HG02623 (cell line): ENCODE measurements around the gene SH3RF3.

Source experiments
- ATAC-seq: cut with Tn5 transposase; IDR thresholded peaks from one replicate; pipeline ENCODE4 v1.9.1; 2021; ENCODE audit warnings: moderate library complexity; ENCODE audit not compliant: unreplicated experiment

SH3RF3 gene

GRCh38 chr2:109138449-109138848 is 9.4 kb downstream of the SH3RF3 start:
- no peak for ATAC-seq

DNA sequence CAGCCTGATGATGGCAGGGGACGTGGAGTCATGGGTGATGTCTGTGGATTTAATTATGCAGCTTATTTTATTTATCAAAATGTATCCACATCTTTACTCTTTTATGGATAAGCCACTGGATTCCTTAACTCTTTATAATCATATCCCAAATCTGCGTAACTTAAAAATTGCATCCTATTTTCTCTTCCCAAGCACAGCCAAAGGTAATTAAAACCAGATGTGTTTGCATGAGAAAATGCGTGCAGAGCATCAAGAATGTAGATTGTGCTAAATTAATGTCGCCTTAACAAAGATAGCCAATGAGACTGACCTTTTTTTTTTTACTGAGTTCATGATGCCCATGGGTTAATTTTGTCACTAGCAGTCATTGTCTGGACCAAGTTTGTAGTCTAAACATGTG is 10.0 kb downstream of the SH3RF3 start:
- ATAC-seq: no peak

- ATAC-seq: no peak
Measured at GRCh38 chr2:109139865-109140396, 10.9 kb downstream of the SH3RF3 start.

GRCh38 chr2:109141006-109141600 is 12.1 kb downstream of the SH3RF3 start:
- ATAC-seq: no peak

GRCh38 chr2:109141727-109142283 is 12.8 kb downstream of the SH3RF3 start:
- no peak for ATAC-seq

DNA sequence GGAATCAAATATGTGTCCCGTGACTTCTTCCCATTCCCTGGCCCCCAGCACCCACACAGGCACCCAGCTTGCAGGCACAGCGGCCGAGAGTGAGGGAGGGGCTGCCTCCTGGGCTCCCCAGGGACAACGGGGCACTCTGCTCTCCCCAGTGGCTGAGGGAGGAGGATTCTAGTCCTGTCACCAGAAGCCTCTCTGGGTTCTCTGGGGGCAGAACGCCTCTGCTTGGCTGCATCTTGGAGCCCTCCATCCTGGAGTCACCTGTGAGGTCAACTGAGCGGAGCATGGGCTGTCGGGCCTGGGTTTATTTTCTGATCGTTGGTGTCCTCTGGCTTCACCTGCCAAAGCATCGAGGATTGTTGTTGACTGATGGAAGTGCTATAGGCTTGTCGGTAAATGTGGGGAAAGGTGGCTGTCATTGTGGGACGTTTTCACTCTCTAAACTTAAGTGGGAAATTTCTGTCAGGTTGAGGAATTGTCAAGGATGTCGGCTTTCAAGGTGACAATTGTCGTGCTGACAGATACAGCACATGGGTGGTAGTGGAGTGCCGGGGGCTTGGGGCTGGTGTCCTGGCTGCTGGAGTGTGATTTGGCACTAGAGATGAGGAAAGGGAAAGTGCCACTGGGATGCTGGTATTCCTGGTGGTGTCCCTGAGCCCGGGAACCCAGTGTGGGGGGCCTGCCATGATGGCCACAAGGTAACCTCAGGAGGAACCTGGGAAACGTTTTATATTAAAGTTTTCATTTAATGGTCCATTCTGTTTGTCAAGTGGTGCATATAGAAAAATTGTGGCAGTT is 13.6 kb downstream of the SH3RF3 start:
- ATAC-seq: no peak

- ATAC-seq: no peak
Measured at GRCh38 chr2:109143214-109144187, 14.5 kb downstream of the SH3RF3 start.

- ATAC-seq: no peak
Measured at GRCh38 chr2:109144271-109144670, 15.3 kb downstream of the SH3RF3 start.

DNA sequence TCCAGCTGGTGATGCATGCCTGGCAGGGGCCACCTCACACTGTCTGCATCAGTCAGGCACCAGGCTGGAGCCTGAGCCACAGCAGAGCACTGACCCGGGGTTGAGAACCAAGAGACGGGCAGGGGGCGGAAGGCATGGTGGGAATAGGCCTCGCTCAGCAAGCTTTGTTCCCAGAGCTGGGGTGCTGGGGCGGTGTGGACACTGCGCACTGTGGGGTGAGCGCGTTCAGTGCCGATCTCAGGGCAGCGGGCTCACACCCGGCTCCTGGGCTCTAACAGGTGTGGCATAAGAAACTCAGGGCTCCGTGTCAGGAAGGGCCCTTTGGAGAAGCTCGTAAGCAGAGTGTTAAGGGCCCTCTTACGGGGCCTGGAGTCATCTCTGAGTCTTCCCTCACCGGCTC is 15.7 kb downstream of the SH3RF3 start:
- no peak for ATAC-seq

DNA sequence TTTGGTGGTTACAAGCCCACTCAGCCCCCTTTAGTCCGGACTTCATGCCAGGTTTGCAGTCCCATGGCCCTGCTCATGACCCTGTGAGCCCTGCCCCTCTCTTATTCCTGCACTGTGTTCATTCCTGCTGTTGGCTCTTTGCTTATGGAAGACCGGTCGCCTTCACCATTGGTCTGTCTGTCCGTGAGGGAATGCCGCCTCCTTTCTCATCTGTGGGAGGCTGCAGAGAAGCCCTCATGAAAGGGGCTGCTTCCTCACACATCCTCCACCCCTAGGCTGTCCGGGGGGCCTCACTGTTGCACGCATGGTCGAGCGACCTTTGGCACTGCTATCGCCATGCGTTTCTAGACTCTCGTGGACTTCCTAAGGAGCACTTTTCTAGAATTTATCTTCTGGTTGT is 16.3 kb downstream of the SH3RF3 start:
- ATAC-seq: no peak

- ATAC-seq: no peak
Measured at GRCh38 chr2:109147405-109147804, 18.4 kb downstream of the SH3RF3 start.

DNA sequence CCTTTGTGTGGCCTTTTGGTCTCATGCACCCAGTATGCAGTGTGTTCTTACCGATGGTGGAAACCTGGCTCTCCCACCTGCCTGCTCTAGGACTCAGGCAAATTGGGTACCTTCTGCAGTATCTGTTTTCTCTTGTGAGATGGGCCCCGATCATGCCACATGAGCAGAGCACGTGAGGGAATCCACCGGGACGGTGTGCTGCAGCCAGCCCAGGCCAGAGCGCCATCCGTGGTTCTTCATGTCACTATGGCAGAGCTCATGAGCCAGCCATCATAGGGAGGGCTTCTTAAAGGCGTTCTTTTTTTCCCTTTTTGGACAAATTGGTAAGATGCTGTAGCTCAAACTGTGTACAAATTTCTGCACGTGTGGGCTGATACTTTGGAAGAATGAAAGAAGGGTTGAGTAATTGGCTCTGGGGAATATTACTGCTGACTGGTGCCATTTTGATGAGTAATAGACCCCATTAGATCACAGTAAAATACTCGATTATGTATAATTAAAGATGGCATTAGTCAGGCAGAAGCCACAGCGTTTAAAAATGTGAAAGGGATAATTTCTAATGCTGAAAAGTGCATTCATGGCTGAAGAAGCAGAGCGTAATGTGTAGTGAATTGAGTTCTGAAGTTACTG is 19.2 kb downstream of the SH3RF3 start:
- ATAC-seq: no peak

- ATAC-seq: no peak
Measured at GRCh38 chr2:109148991-109149645, 20.1 kb downstream of the SH3RF3 start.

- no peak for ATAC-seq
Measured at GRCh38 chr2:109150559-109150958, 21.6 kb downstream of the SH3RF3 start.

GRCh38 chr2:109151519-109151918 is 22.5 kb downstream of the SH3RF3 start:
- no peak for ATAC-seq

- no peak for ATAC-seq
Measured at GRCh38 chr2:109153005-109153784, 24.2 kb downstream of the SH3RF3 start.

- no peak for ATAC-seq
Measured at GRCh38 chr2:109153807-109154206, 24.8 kb downstream of the SH3RF3 start.

DNA sequence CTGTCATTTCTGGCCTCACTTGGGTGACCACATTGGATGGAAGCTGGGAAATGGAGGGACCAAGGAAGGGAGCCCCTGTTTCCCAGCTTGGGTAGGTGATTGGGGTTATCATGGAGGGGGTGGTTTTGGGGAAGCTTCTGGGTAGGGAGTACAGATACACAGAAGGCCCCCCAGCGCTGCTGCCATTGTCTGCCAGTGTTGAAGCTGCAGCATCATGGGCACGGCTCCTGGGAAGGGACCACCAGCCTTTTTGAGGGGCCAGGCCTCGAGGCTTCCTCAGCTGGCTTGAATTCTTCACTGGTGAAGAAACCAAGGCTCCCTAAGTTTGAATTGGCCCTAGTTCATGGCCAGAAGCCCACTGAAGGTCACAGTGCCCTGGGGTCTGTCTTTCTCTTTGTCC is 25.2 kb downstream of the SH3RF3 start:
- ATAC-seq: no peak
